RWPE1 (cell line): ENCODE data around the gene PEX7.
A peak's percentile ranks its signal among the peaks of the same experiment; 100 is the strongest.
"Not testable (repeated sequence)": the region's sequence is repeated elsewhere in the genome, so short reads cannot be mapped to it uniquely, and the experiment has no call there.

Experiments
- CTCF ChIA-PET: fragments of 350-600 bp; sonication (Branson Sonifier 250); formaldehyde crosslinking; extraction: SDS; loops from one replicate; lab custom pipeline; 2021; lab: Yijun Ruan, JAX
- POLR2A ChIA-PET: fragments of 400-600 bp; formaldehyde crosslinking; extraction: SDS; loops from one replicate; lab custom pipeline; 2020; ENCODE audit warnings: antibody characterized with exemption; ENCODE audit not compliant: low non-redundant PET; lab: Yijun Ruan, JAX
- DNase-seq: peaks from one replicate; pipeline ENCODE4 v3.0.0; 2012; ENCODE audit warnings: low spot score
- H3K27ac ChIP-seq: fragments of 450-650 bp; 2 replicates; pipeline ENCODE4 v1.5.1; 2017
- TF ChIP-seq, protein P1 (sequence below): fragments of 450-650 bp; conservative IDR thresholded peaks from 2 replicates; pipeline ENCODE4 v1.5.1; 2017; ENCODE audit warnings: low read depth, mild to moderate bottlenecking

Gene PEX7

DNA sequence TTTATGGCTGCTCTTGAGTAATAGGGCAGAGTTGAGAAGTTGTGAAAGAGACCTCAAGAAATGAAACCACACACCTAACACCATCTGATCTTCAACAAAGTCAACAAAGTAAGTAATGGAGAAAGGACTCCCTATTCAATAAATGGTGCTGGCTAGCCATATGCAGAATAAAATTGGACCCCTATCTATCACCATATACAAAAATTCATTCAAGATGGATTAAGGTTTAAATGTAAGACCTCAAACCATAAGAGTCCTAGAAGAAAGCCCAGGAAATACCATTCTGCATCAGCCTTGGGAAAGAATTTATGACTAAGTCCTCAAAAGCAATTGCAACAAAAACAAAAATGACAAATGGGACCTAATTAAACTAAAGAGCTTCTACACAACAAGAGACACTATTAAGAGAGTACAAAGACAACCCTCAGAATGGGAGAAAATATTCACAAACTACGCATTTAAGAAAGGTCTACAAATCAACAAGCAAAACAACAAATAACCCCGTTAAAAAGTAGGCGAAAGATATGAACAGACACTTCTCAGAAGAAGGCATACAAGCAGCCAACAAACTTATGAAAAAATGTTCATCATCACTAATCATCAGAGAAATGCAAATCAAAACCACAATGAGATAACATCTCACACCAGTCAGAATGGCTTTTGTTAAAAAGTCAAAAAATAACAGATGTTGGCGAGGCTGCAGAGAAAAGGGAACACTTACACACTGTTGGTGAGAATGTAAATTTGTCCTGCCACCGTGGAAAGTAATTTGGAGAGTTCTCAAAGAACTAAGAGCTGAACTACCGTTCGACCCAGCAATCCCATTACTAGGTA, 34.1 kb upstream of the PEX7 start:
- TF ChIP-seq, protein P1, sequence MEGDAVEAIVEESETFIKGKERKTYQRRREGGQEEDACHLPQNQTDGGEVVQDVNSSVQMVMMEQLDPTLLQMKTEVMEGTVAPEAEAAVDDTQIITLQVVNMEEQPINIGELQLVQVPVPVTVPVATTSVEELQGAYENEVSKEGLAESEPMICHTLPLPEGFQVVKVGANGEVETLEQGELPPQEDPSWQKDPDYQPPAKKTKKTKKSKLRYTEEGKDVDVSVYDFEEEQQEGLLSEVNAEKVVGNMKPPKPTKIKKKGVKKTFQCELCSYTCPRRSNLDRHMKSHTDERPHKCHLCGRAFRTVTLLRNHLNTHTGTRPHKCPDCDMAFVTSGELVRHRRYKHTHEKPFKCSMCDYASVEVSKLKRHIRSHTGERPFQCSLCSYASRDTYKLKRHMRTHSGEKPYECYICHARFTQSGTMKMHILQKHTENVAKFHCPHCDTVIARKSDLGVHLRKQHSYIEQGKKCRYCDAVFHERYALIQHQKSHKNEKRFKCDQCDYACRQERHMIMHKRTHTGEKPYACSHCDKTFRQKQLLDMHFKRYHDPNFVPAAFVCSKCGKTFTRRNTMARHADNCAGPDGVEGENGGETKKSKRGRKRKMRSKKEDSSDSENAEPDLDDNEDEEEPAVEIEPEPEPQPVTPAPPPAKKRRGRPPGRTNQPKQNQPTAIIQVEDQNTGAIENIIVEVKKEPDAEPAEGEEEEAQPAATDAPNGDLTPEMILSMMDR: no peak
- no peak overlapping the region for H3K27ac ChIP-seq
- ChIA-PET CTCF (interaction anchor here (0.7 kb wide), 1 partner anchor 144 kb away, joined by 4 read pairs; no protein-coding TSS in a partner anchor), POLR2A (no interaction called here)
- DNase-seq: no peak

DNA sequence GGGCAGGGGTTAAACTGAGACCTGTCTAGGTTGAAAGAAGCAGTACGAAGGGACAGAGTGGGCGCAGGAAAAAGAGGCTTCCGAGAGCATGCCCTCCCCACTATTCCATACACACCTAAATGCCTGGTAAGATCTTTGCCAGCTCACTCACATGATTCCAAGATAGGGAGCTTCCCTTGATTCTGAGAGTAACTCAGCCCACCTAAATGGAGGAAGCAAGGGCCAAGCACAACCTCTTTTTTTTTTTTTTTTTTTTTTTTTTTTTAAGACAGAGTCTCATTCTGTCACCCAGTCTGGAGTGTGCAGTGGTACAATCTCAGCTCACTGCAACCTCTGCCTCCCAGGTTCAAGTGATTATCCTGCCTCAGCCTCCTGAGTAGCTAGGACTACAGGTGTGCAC, 33.0 kb upstream of the PEX7 start:
- CTCF ChIA-PET, POLR2A ChIA-PET, DNase-seq, H3K27ac ChIP-seq: not testable (repeated sequence)

DNA sequence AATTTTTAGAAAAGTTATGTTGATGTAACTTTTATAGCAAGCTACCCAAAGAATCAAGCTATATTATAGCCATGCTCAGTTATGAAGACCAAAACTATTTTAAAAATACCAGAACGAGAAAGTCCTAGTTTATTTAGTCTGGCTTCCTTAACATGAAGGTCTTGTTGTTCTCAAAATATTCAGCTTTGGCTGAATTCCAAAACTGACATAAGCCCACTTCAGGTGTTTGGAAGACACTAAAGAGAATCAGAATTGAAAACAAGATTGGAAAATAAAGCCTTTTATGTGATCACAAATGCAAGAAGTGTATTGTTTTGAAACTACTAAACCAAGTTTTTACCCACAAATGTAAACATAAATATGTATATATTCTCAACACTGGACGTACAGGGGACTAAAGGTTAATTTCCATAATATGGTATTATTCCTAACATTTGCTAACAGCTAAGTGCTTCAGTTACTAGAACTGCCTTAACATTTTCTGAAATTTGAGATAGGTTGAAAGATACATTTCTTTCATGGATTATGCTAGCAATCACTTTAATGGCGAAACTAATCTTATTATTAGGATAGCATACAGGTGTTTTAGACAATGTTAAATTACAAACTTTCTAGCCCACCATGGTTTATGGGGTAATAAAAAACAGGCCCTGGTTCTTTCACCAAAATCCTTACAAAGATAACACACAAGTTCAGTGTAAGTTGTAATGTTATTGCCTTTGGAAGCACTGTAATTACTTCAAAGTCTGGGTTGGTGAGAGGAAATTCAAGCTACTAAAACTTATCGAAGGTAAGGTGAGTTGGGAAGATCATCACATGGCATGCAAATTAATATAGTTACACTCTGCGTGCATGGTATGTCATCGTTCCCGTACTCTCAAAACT, 31.7 kb upstream of the PEX7 start:
- ChIA-PET CTCF (interaction anchor here (0.6 to 2.6 kb wide), 5 partner anchors 65 to 718 kb away, joined by 3 to 117 read pairs (median 3); no protein-coding TSS in a partner anchor), POLR2A (no interaction called here)
- no peak for DNase-seq
- H3K27ac ChIP-seq: peak overlapping the region; percentile 89
- TF ChIP-seq, protein P1: no peak

DNA sequence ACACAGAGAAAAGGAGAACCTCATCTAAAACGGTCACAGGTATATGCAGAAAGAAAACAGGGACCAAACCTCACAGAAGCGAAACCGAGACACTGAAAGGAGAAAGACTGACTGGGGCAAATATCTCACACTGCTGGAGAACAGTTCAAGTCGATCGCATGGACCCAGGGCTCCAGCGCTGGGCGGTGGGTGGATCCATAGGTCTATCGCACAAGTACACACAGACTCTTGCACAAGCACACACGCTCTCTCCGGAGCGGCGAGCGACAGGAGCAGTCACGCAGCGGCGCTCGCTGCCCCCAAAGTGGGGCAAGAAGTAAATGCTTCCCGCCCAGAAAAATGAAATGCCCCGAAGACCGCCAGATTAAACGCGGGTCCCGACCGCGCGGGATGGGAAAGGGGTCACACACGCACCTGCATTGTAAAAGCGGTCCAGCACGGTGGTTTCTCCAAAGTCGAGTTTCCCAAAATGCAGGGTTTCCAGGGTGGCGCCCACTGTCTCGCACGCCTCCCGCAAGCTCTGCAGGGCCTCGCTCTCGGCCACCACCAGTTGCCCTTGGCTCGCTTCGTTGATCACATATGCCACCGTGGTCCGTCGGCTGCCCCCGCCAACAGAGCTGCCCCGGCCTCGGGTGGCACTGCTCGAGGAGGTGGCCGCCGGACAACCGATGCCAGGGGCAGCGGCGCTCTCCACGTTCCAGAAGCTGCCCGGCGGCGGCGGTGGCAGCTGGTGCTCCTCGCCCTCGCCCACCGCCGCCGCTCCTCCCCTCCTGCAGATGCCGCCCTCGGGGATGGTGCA, 30.9 kb upstream of the PEX7 start:
- CTCF ChIA-PET: interaction anchor here (0.6 to 2.6 kb wide), 22 partner anchors 11 to 536 kb away, joined by 3 to 117 read pairs (median 4); no protein-coding TSS in a partner anchor
- peak overlapping the region; percentile 89 for H3K27ac ChIP-seq

DNA sequence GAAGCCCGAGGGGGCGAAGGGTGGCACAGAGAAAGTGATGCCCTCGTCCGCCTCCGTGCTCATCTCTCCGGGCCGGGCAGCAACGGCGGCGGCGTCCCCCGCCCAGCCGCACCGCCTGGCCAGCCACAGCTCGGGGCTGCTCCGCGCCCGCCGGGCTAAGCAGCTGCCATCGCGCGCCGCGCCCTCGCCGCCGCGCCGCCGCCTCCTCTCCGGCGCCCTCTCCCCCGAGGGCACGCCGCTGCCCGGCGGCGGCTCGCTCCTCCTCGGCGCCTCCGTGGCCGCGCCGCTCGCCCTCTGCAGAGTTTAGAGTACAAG, 30.3 kb upstream of the PEX7 start:
- no peak for DNase-seq
- POLR2A ChIA-PET: interaction anchor here (0.5 to 1.3 kb wide), 4 partner anchors 23 to 148 kb away, joined by 3 to 5 read pairs (median 3); no protein-coding TSS in a partner anchor
- peak overlapping the region; percentile 89 for H3K27ac ChIP-seq
- TF ChIP-seq, protein P1: no peak
- CTCF ChIA-PET: interaction anchor here (0.6 to 2.6 kb wide), 31 partner anchors 9 to 537 kb away, joined by 3 to 117 read pairs (median 4); partner anchors contain the start of gene MAP7

More for the DNA sequence above, 30.9 kb upstream of the PEX7 start:
- POLR2A ChIA-PET: interaction anchor here (0.5 to 1.3 kb wide), 4 partner anchors 22 to 147 kb away, joined by 3 to 5 read pairs (median 3); no protein-coding TSS in a partner anchor
- TF ChIP-seq, protein P1: no peak
- DNase-seq: no peak

DNA sequence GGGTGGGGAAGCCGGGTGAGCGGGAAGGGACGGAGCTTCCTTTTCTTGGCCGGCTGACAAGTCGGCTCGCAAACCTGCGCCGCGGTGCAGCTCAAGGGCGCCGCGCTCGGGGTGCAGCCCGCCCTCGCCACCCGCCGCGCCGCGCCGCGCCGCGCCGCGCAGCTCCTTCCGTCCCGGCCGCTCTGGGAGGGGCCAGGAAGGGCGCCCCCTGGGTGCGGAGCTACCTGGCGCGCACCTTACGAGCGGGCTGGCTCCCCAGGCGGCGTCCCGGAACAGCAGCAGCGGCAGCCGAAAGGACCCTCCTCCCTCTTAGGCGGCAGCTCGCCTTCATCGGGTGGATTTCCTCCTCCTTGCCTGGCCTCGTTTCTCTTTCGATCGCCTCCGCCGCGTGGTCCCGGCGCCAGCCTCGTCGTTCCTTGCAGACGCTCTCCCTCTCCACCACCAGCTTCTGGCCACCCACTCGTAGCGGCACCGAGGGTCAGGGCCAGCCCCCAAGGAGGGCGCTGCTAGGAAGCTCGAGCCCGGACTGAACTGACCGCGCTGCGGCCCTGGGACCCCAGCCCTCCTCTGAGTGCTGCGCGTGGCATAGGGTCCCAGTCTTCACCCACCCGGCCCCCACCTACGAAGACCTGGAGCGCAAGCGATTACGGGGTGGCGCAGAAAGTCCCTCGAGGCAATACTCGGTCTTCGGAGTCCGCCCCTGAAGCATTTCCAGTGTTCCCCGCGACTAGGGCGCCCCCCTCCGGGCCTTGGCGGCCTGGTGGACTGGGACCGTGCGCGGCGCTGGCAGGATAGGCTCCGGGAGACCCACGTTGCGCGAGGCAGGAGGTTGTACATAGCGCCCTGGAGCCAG, 29.8 kb upstream of the PEX7 start, which contains the start of gene MAP3K5:
Gene MAP3K5, minus strand, starts transcription at position 68 of the 853 bp plus-strand sequence. CDS start 320 bp downstream, outside the sequence.
- TF ChIP-seq, protein P1: peak; percentile 72
- ChIA-PET CTCF (interaction anchor here (0.5 to 2.6 kb wide), 35 partner anchors 9 to 1639 kb away, joined by 3 to 117 read pairs (median 4); partner anchors contain the start of gene MAP7), POLR2A (interaction anchor here (0.5 to 1.3 kb wide), 4 partner anchors 24 to 148 kb away, joined by 3 to 5 read pairs (median 3); no protein-coding TSS in a partner anchor)
- peak within 1 kb of the TSS; percentile 89 for H3K27ac ChIP-seq
- DNase-seq: peak; percentile 65
